ENCODE results near the gene BRSK2. TPM values are rescaled to one million over a fixed set of nuclear protein-coding genes. Genes with fewer than 3 reads are reported as not detected.

The BRSK2 gene
- total RNA-seq, 1 donor from 2014 or later, result 0.75 TPM

DNA sequence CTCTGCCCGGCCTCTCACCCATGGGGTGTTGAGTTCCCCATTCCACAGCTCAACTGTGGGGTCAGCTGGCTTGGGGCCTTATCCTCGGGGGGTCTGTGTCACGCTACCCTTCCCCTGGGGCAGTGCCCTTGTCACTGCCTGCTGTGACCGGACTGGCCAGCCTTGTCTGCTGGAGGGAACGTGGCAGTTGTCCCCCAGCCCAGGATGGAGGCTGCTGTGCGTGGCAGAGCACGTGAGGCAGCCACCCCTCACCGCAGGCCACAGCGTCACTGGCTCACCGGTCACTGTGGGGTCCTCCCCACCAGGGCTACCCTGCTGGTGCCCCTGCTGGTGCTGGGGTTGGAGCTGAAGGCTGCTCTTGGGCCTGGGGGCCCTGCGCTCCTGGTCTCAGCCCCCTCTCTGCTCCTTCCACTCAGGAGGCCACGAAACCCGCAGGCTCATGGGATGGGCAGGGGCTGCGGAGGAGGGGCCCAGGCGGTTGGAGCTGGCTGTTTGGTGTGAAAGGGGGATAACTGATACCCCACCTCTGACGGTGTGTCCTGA, 13.4 kb downstream of the BRSK2 start:
- no peak for TF ChIP-seq CTCF (IDR thresholded peaks at IDR 0.05; ENCODE audit: insufficient read depth, low read length, poor library complexity, severe bottlenecking)
- Histone ChIP-seq H3K27me3 (ENCODE audit: control insufficient read depth, insufficient read depth, low read length) (peaks cover 16% of the 10 kb centered on the region), H3K4me3 (ENCODE audit: low read depth, low read length) (no peak overlapping the region), H3K36me3 (ENCODE audit: control insufficient read depth, insufficient read depth, low read length) (no peaks in the 10 kb centered on the region)
- no peak for DNase-seq (ENCODE audit: low read depth)

- no peak for DNase-seq (ENCODE audit: low read depth)
- no peak for TF ChIP-seq CTCF (IDR thresholded peaks at IDR 0.05; ENCODE audit: insufficient read depth, low read length, poor library complexity, severe bottlenecking)
- Histone ChIP-seq H3K36me3 (ENCODE audit: control insufficient read depth, insufficient read depth, low read length) (no peaks in the 10 kb centered on the region), H3K4me3 (ENCODE audit: low read depth, low read length) (no peak overlapping the region), H3K27me3 (ENCODE audit: control insufficient read depth, insufficient read depth, low read length) (peaks cover 17% of the 10 kb centered on the region)
These were observed 14.2 kb downstream of the BRSK2 start for GRCh38 chr11:1403721-1404460.

- no peak for DNase-seq (ENCODE audit: low read depth)
- no peak for TF ChIP-seq CTCF (IDR thresholded peaks at IDR 0.05; ENCODE audit: insufficient read depth, low read length, poor library complexity, severe bottlenecking)
- H3K4me3 ChIP-seq (ENCODE audit: low read depth, low read length), result no peak overlapping the region
- H3K27me3 ChIP-seq (ENCODE audit: control insufficient read depth, insufficient read depth, low read length), result peaks cover 19% of the 10 kb centered on the region
- H3K36me3 ChIP-seq (ENCODE audit: control insufficient read depth, insufficient read depth, low read length), result no peaks in the 10 kb centered on the region
These were observed 14.9 kb downstream of the BRSK2 start for GRCh38 chr11:1404461-1405185.

- H3K4me3 ChIP-seq (ENCODE audit: low read depth, low read length), result no peak overlapping the region
- TF ChIP-seq CTCF (IDR thresholded peaks at IDR 0.05; ENCODE audit: insufficient read depth, low read length, poor library complexity, severe bottlenecking), result no peak
- no peak for DNase-seq (ENCODE audit: low read depth)
- no peaks in the 10 kb centered on the region for H3K36me3 ChIP-seq (ENCODE audit: control insufficient read depth, insufficient read depth, low read length)
- H3K27me3 ChIP-seq (ENCODE audit: control insufficient read depth, insufficient read depth, low read length), result peaks cover 19% of the 10 kb centered on the region
These were observed 15.7 kb downstream of the BRSK2 start for GRCh38 chr11:1405186-1406020.

- Histone ChIP-seq H3K27me3 (ENCODE audit: control insufficient read depth, insufficient read depth, low read length) (peaks cover 9% of the 10 kb centered on the region), H3K36me3 (ENCODE audit: control insufficient read depth, insufficient read depth, low read length) (no peaks in the 10 kb centered on the region), H3K4me3 (ENCODE audit: low read depth, low read length) (no peak overlapping the region)
- DNase-seq (ENCODE audit: low read depth), result no peak
- TF ChIP-seq CTCF (IDR thresholded peaks at IDR 0.05; ENCODE audit: insufficient read depth, low read length, poor library complexity, severe bottlenecking), result no peak
These were observed 17.1 kb downstream of the BRSK2 start for GRCh38 chr11:1406571-1407485.
